Measurements from ENCODE around the gene TXNRD1. TPM values are rescaled to one million over a fixed set of nuclear protein-coding genes. Genes with fewer than 3 reads are reported as not detected.
A peak's percentile ranks its signal among the peaks of the same experiment; 100 is the strongest.

TXNRD1 gene
- total RNA-seq, 3 donors from 2014 or later, result 76.0 to 117 (median 77.5) TPM

- ATAC-seq, result no peak
- intact Hi-C loops (cut with DNase I, micrococcal nuclease), result loop anchor here (5.0 to 10.0 kb wide), 2 partner anchors 157 to 675 kb away; no protein-coding TSS in a partner anchor
Observed at GRCh38 chr12:104199964-104200363, 15.6 kb upstream of the TXNRD1 start.

GRCh38 chr12:104201238-104202001 is 14.2 kb upstream of the TXNRD1 start:
- ATAC-seq (peak; percentile 56), DNase-seq (peak in 1 of 3 donors; percentile 55)
- intact Hi-C loops (cut with DNase I, micrococcal nuclease), result loop anchor here (5.0 to 10.0 kb wide), 2 partner anchors 156 to 673 kb away; no protein-coding TSS in a partner anchor

More at GRCh38 chr12:104199964-104200363, 15.6 kb upstream of the TXNRD1 start:
- DNase-seq, result no peak
- Histone ChIP-seq H3K9me3 (no peaks in the 10 kb centered on the region), H3K4me3 (no peak overlapping the region), H3K4me1 (ENCODE audit: low read depth) (no peaks in the 10 kb centered on the region), H3K36me3 (ENCODE audit: low read depth) (no peaks in the 10 kb centered on the region)
- TF ChIP-seq CTCF (IDR thresholded peaks at IDR 0.05), result no peak

GRCh38 chr12:104204690-104205480 is 10.7 kb upstream of the TXNRD1 start:
- ATAC-seq (no peak), DNase-seq (no peak)
- no peak for TF ChIP-seq CTCF (IDR thresholded peaks at IDR 0.05)
- intact Hi-C loops (cut with DNase I, micrococcal nuclease), result loop anchor here (5.0 to 10.0 kb wide), 2 partner anchors 152 to 670 kb away; no protein-coding TSS in a partner anchor
- no peak overlapping the region for H3K4me3 ChIP-seq
- H3K36me3 ChIP-seq (ENCODE audit: low read depth), result no peaks in the 10 kb centered on the region
- no peaks in the 10 kb centered on the region for H3K9me3 ChIP-seq
- no peaks in the 10 kb centered on the region for H3K4me1 ChIP-seq (ENCODE audit: low read depth)

More at GRCh38 chr12:104201238-104202001, 14.2 kb upstream of the TXNRD1 start:
- peak; percentile 57 for TF ChIP-seq CTCF (IDR thresholded peaks at IDR 0.05)
- H3K9me3 ChIP-seq, result no peaks in the 10 kb centered on the region
- H3K4me3 ChIP-seq, result no peak overlapping the region
- no peaks in the 10 kb centered on the region for H3K36me3 ChIP-seq (ENCODE audit: low read depth)
- no peaks in the 10 kb centered on the region for H3K4me1 ChIP-seq (ENCODE audit: low read depth)

- H3K4me3 ChIP-seq, result no peak overlapping the region
- no peak for TF ChIP-seq CTCF (IDR thresholded peaks at IDR 0.05)
- no peaks in the 10 kb centered on the region for H3K36me3 ChIP-seq (ENCODE audit: low read depth)
- intact Hi-C loops (cut with DNase I, micrococcal nuclease), result loop anchor here in 1 of 2 donors (10.0 kb wide), 1 partner anchor 667 kb away; no protein-coding TSS in a partner anchor
- no peaks in the 10 kb centered on the region for H3K9me3 ChIP-seq
- DNase-seq (no peak), ATAC-seq (no peak)
- no peaks in the 10 kb centered on the region for H3K4me1 ChIP-seq (ENCODE audit: low read depth)
Observed at GRCh38 chr12:104207416-104208205, 8.0 kb upstream of the TXNRD1 start.

GRCh38 chr12:104212516-104212915 is 3.1 kb upstream of the TXNRD1 start:
- TF ChIP-seq CTCF (IDR thresholded peaks at IDR 0.05), result no peak
- DNase-seq (no peak), ATAC-seq (no peak)
- Histone ChIP-seq H3K4me1 (ENCODE audit: low read depth) (peaks cover 7% of the 10 kb centered on the region), H3K9me3 (no peaks in the 10 kb centered on the region), H3K4me3 (no peak overlapping the region), H3K36me3 (ENCODE audit: low read depth) (no peaks in the 10 kb centered on the region)
- intact Hi-C loops (cut with DNase I, micrococcal nuclease), result no loop called here

Measured in mucosa of descending colon (tissue), 3 donors.